Mesodermal cell (in vitro differentiated cells): Measurements from ENCODE around the gene MRPS7.

Experiments used
- H3K27ac ChIP-seq: 2 replicates; pipeline ENCODE4 v1.7.0; 2013; ENCODE audit warnings: mild to moderate bottlenecking, low read depth, low read length, moderate library complexity; ENCODE audit not compliant: severe bottlenecking
- H3K36me3 ChIP-seq: 2 replicates; pipeline ENCODE4 v1.7.1; 2013; ENCODE audit warnings: mild to moderate bottlenecking, low read length, moderate library complexity; ENCODE audit not compliant: control insufficient read depth, insufficient read depth
- H3K4me1 ChIP-seq: one replicate; pipeline ENCODE4 v1.7.1; 2013; ENCODE audit warnings: mild to moderate bottlenecking, low read length; ENCODE audit not compliant: insufficient read depth, control insufficient read depth, poor library complexity, severe bottlenecking
- H3K4me3 ChIP-seq: 2 replicates; pipeline ENCODE4 v1.7.0; 2013; ENCODE audit warnings: low read length, control low read depth, mild to moderate bottlenecking; ENCODE audit not compliant: insufficient read depth, poor library complexity, severe bottlenecking; ENCODE audit errors: extremely low read depth
- H3K9me3 ChIP-seq: 2 replicates; pipeline ENCODE4 v1.7.1; 2013; ENCODE audit warnings: mild to moderate bottlenecking, low read length, moderate library complexity; ENCODE audit not compliant: control insufficient read depth
- WGBS, 2 experiments: methylation state at CpG; one replicate each; pipeline ENCODE4 v1.1.5; 2013; ENCODE audit warnings: missing lambda C conversion rate in 2 of 2; ENCODE audit not compliant: insufficient coverage in 2 of 2; 5-methylcytosine and 5-hydroxymethylcytosine counted together

Gene MRPS7

GRCh38 chr17:75263055-75263454, 1.4 kb downstream of the MRPS7 start:
- peak overlapping the region; percentile 99 for H3K4me3 ChIP-seq
- H3K36me3 ChIP-seq: peaks cover 50% of the 10 kb centered on the region
- no peak overlapping the region for H3K27ac ChIP-seq
- H3K9me3 ChIP-seq: no peaks in the 10 kb centered on the region
- WGBS, 2 experiments: 100% methylated on average over 1 of the region's 4 CpGs; no CpG with 5 or more reads in 1 of the 2 experiments
- H3K4me1 ChIP-seq: peaks cover 15% of the 10 kb centered on the region

GRCh38 chr17:75265614-75266315, 4.1 kb downstream of the MRPS7 start:
- Histone ChIP-seq H3K27ac (no peak overlapping the region), H3K9me3 (no peaks in the 10 kb centered on the region), H3K4me3 (no peak overlapping the region), H3K4me1 (peaks cover 10% of the 10 kb centered on the region), H3K36me3 (peaks cover 44% of the 10 kb centered on the region)
- WGBS, 2 experiments: 95 to 99% methylated on average over 16 to 17 of the region's 17 CpGs

- Histone ChIP-seq H3K27ac (no peak overlapping the region), H3K4me3 (no peak overlapping the region), H3K36me3 (peaks cover 44% of the 10 kb centered on the region), H3K4me1 (peaks cover 10% of the 10 kb centered on the region), H3K9me3 (no peaks in the 10 kb centered on the region)
- WGBS, 2 experiments: 95 to 97% methylated on average over 13 of the region's 13 CpGs
These were observed 4.9 kb downstream of the MRPS7 start for GRCh38 chr17:75266316-75267152.

GRCh38 chr17:75267153-75267410, 5.4 kb downstream of the MRPS7 start:
- H3K4me3 ChIP-seq: no peak overlapping the region
- peaks cover 11% of the 10 kb centered on the region for H3K4me1 ChIP-seq
- WGBS, 2 experiments: 92 to 96% methylated on average over 2 of the region's 2 CpGs
- no peaks in the 10 kb centered on the region for H3K9me3 ChIP-seq
- no peak overlapping the region for H3K27ac ChIP-seq
- peaks cover 44% of the 10 kb centered on the region for H3K36me3 ChIP-seq

GRCh38 chr17:75267411-75268232, 5.9 kb downstream of the MRPS7 start:
- Histone ChIP-seq H3K4me3 (no peak overlapping the region), H3K4me1 (peaks cover 12% of the 10 kb centered on the region), H3K9me3 (no peaks in the 10 kb centered on the region), H3K27ac (no peak overlapping the region), H3K36me3 (peaks cover 43% of the 10 kb centered on the region)
- WGBS, 2 experiments: 68 to 71% methylated on average over 7 to 11 of the region's 14 CpGs

GRCh38 chr17:75269844-75270217, 8.2 kb downstream of the MRPS7 start:
- H3K9me3 ChIP-seq: no peaks in the 10 kb centered on the region
- peak overlapping the region; percentile 85 for H3K4me3 ChIP-seq
- 38 to 42% methylated on average over 5 to 6 of the region's 6 CpGs for WGBS, 2 experiments
- H3K36me3 ChIP-seq: peaks cover 21% of the 10 kb centered on the region
- H3K4me1 ChIP-seq: peaks cover 10% of the 10 kb centered on the region
- H3K27ac ChIP-seq: no peak overlapping the region

GRCh38 chr17:75270218-75270965, 8.7 kb downstream of the MRPS7 start:
- no peaks in the 10 kb centered on the region for H3K9me3 ChIP-seq
- peaks cover 17% of the 10 kb centered on the region for H3K36me3 ChIP-seq
- WGBS, 2 experiments: 1 to 4% methylated on average over 42 to 46 of the region's 47 CpGs
- H3K4me1 ChIP-seq: peaks cover 10% of the 10 kb centered on the region
- peak overlapping the region; percentile 85 for H3K4me3 ChIP-seq
- peak overlapping the region; percentile 53 for H3K27ac ChIP-seq

GRCh38 chr17:75270966-75271232, 9.2 kb downstream of the MRPS7 start, which contains the start of gene MIF4GD:
TSS of gene MIF4GD (minus strand) at chr17:75271231. CDS start at chr17:75270195, 1,036 bp downstream.
- peaks cover 10% of the 10 kb centered on the region for H3K4me1 ChIP-seq
- peaks cover 13% of the 10 kb centered on the region for H3K36me3 ChIP-seq
- peak within 1 kb of the TSS; percentile 53 for H3K27ac ChIP-seq
- H3K9me3 ChIP-seq: no peaks in the 10 kb centered on the region
- 0% methylated on average over 24 to 33 of the region's 39 CpGs for WGBS, 2 experiments
- H3K4me3 ChIP-seq: peak within 1 kb of the TSS; percentile 85

GRCh38 chr17:75271233-75271954, 9.7 kb downstream of the MRPS7 start:
- H3K4me3 ChIP-seq: peak overlapping the region; percentile 85
- no peaks in the 10 kb centered on the region for H3K9me3 ChIP-seq
- peaks cover 10% of the 10 kb centered on the region for H3K4me1 ChIP-seq
- H3K36me3 ChIP-seq: peaks cover 8% of the 10 kb centered on the region
- H3K27ac ChIP-seq: no peak overlapping the region
- WGBS, 2 experiments: 1 to 2% methylated on average over 49 to 72 of the region's 74 CpGs
